HEK293T (cell line): ENCODE data around the gene RAVER2.

Source experiments
- CTCF ChIA-PET: fragments of 350-600 bp; formaldehyde crosslinking; extraction: SDS; loops from one replicate; lab custom pipeline; 2021; ENCODE audit warnings: antibody characterized with exemption, inconsistent platforms; lab: Yijun Ruan, JAX
- POLR2A ChIA-PET: fragments of 350-600 bp; formaldehyde crosslinking; extraction: SDS; loops from one replicate; lab custom pipeline; 2020; ENCODE audit warnings: antibody characterized with exemption, inconsistent platforms; lab: Yijun Ruan, JAX
- DNase-seq: peaks from one replicate; pipeline ENCODE4 v3.0.0; 2012; ENCODE audit warnings: mixed read lengths; ENCODE audit errors: extremely low spot score
- ARNT ChIP-seq: fragments of 450-650 bp; IDR thresholded peaks from 2 replicates; pipeline ENCODE4 v1.6.1; 2017; ENCODE audit warnings: mild to moderate bottlenecking
- BHLHE40 ChIP-seq: fragments of 450-650 bp; IDR thresholded peaks from 2 replicates; pipeline ENCODE4 v1.6.1; 2016; ENCODE audit warnings: mild to moderate bottlenecking, moderate library complexity, borderline replicate concordance
- CTBP1 ChIP-seq: fragments of 450-650 bp; IDR thresholded peaks from 2 replicates; pipeline ENCODE4 v1.6.1; 2016; ENCODE audit warnings: borderline replicate concordance
- ELF4 ChIP-seq: fragments of 450-650 bp; IDR thresholded peaks from 2 replicates; pipeline ENCODE4 v1.6.1; 2017; ENCODE audit warnings: antibody characterized with exemption
- FOXA1 ChIP-seq: fragments of 450-650 bp; IDR thresholded peaks from 2 replicates; pipeline ENCODE4 v1.6.1; 2016; ENCODE audit warnings: mild to moderate bottlenecking
- FOXK2 ChIP-seq: fragments of 450-650 bp; IDR thresholded peaks from 2 replicates; pipeline ENCODE4 v1.6.1; 2016; ENCODE audit warnings: mild to moderate bottlenecking
- FOXM1 ChIP-seq: fragments of 450-650 bp; IDR thresholded peaks from 2 replicates; pipeline ENCODE4 v1.6.1; 2017; ENCODE audit warnings: mild to moderate bottlenecking, borderline replicate concordance
- HDGF ChIP-seq: fragments of 450-650 bp; IDR thresholded peaks from 2 replicates; pipeline ENCODE4 v1.6.1; 2017; ENCODE audit warnings: antibody characterized with exemption, borderline replicate concordance
- L3MBTL2 ChIP-seq: fragments of 450-650 bp; conservative IDR thresholded peaks from 2 replicates; pipeline ENCODE4 v1.6.1; 2016; ENCODE audit warnings: mild to moderate bottlenecking
- LEF1 ChIP-seq: fragments of 450-650 bp; IDR thresholded peaks from 2 replicates; pipeline ENCODE4 v1.6.1; 2017; ENCODE audit warnings: mild to moderate bottlenecking, borderline replicate concordance
- NFRKB ChIP-seq: fragments of 450-650 bp; IDR thresholded peaks from 2 replicates; pipeline ENCODE4 v1.6.1; 2016; ENCODE audit warnings: mild to moderate bottlenecking, moderate library complexity
- PKNOX1 ChIP-seq: fragments of 450-650 bp; IDR thresholded peaks from 2 replicates; pipeline ENCODE4 v1.6.1; 2016
- SP1 ChIP-seq: fragments of 450-650 bp; IDR thresholded peaks from 2 replicates; pipeline ENCODE4 v1.6.1; 2017
- SUZ12 ChIP-seq: fragments of 450-650 bp; IDR thresholded peaks from 2 replicates; pipeline ENCODE4 v1.6.1; 2016; ENCODE audit warnings: mild to moderate bottlenecking
- TARDBP ChIP-seq: fragments of 450-650 bp; IDR thresholded peaks from 2 replicates; pipeline ENCODE4 v1.6.1; 2016
- ZNF384 ChIP-seq: fragments of 450-650 bp; IDR thresholded peaks from 2 replicates; pipeline ENCODE4 v1.6.1; 2016

Gene RAVER2

GRCh38 chr1:64705591-64705990, 39.3 kb upstream of the RAVER2 start:
- POLR2A ChIA-PET = no interaction called here
- CTCF ChIA-PET = no interaction called here
- TF ChIP-seq ZNF384 (no peak), HDGF (no peak), SUZ12 (no peak), ARNT (no peak), PKNOX1 (no peak), ELF4 (no peak), FOXK2 (no peak), BHLHE40 (no peak), NFRKB (no peak), SP1 (no peak), FOXM1 (no peak), CTBP1 (no peak)
- no peak for DNase-seq

GRCh38 chr1:64711266-64711665, 33.6 kb upstream of the RAVER2 start:
- CTCF ChIA-PET = no interaction called here
- TF ChIP-seq HDGF (no peak), NFRKB (no peak), L3MBTL2 (no peak), ELF4 (no peak), BHLHE40 (no peak), SUZ12 (no peak), CTBP1 (no peak), LEF1 (no peak), FOXM1 (no peak)
- no peak for DNase-seq
- POLR2A ChIA-PET = no interaction called here

- POLR2A ChIA-PET = no interaction called here
- no peak for DNase-seq
- CTCF ChIA-PET = no interaction called here
- TF ChIP-seq ELF4 = no peak
- no peak for TF ChIP-seq BHLHE40
- no peak for TF ChIP-seq L3MBTL2
Measured at GRCh38 chr1:64712049-64712448, 32.8 kb upstream of the RAVER2 start.

- ChIA-PET CTCF (no interaction called here), POLR2A (no interaction called here)
- TF ChIP-seq ZNF384 (no peak), NFRKB (no peak), SUZ12 (no peak), PKNOX1 (no peak), FOXM1 (no peak), FOXK2 (no peak), ARNT (no peak), TARDBP (no peak)
- no peak for DNase-seq
Measured at GRCh38 chr1:64715186-64715585, 29.7 kb upstream of the RAVER2 start.

GRCh38 chr1:64721135-64721534, 23.7 kb upstream of the RAVER2 start:
- ChIA-PET POLR2A (no interaction called here), CTCF (no interaction called here)

GRCh38 chr1:64721576-64722145, 23.2 kb upstream of the RAVER2 start:
- POLR2A ChIA-PET = interaction anchor here (1.4 kb wide), 1 partner anchor 15 kb away, joined by 3 read pairs; no protein-coding TSS in a partner anchor
- CTCF ChIA-PET = interaction anchor here (0.6 to 0.9 kb wide), 2 partner anchors 9 to 714 kb away, joined by 3 read pairs; no protein-coding TSS in a partner anchor
- no peak for DNase-seq
- TF ChIP-seq FOXA1 = no peak
- no peak for TF ChIP-seq ELF4
- no peak for TF ChIP-seq LEF1
- TF ChIP-seq L3MBTL2 = no peak; the same call in 1 of the 2 replicates
- no peak for TF ChIP-seq HDGF
- no peak for TF ChIP-seq SUZ12
- TF ChIP-seq FOXK2 = no peak
- TF ChIP-seq TARDBP = no peak
- no peak for TF ChIP-seq SP1
- TF ChIP-seq FOXM1 = no peak
- no peak for TF ChIP-seq NFRKB
- no peak for TF ChIP-seq BHLHE40
- no peak for TF ChIP-seq ZNF384
- no peak for TF ChIP-seq PKNOX1
- no peak for TF ChIP-seq CTBP1
- no peak for TF ChIP-seq ARNT

More at GRCh38 chr1:64721135-64721534, 23.7 kb upstream of the RAVER2 start:
- TF ChIP-seq ARNT (no peak), FOXK2 (no peak), SUZ12 (no peak), ELF4 (no peak), L3MBTL2 (no peak), FOXA1 (no peak), BHLHE40 (no peak), FOXM1 (no peak), LEF1 (no peak)
- no peak for DNase-seq
